Ishikawa (cell line): ENCODE results near the gene ZNF555.

Experiments used
- CEBPB ChIP-seq: IDR thresholded peaks from 2 replicates; pipeline ENCODE4 v1.6.1; 2012
- CREB1 ChIP-seq: IDR thresholded peaks from 2 replicates; pipeline ENCODE4 v1.6.1; 2012; ENCODE audit warnings: low read depth
- EGR1 ChIP-seq: IDR thresholded peaks from 2 replicates; pipeline ENCODE4 v1.6.1; 2012
- EP300 ChIP-seq: IDR thresholded peaks from 2 replicates; pipeline ENCODE4 v1.6.1; 2012; ENCODE audit warnings: borderline replicate concordance
- FOXM1 ChIP-seq: IDR thresholded peaks from 2 replicates; pipeline ENCODE4 v1.6.1; 2012; ENCODE audit warnings: low read depth, borderline replicate concordance
- MAX ChIP-seq: IDR thresholded peaks from 2 replicates; pipeline ENCODE4 v1.6.1; 2012
- NFIC ChIP-seq: IDR thresholded peaks from 2 replicates; pipeline ENCODE4 v1.6.1; 2012
- RAD21 ChIP-seq: IDR thresholded peaks from 2 replicates; pipeline ENCODE4 v1.6.1; 2012; ENCODE audit warnings: low read depth
- REST ChIP-seq: IDR thresholded peaks from 2 replicates; pipeline ENCODE4 v1.6.1; 2012; ENCODE audit warnings: low read depth, mild to moderate bottlenecking
- TAF1 ChIP-seq: IDR thresholded peaks from 2 replicates; pipeline ENCODE4 v1.6.1; 2012; ENCODE audit warnings: low read depth, mild to moderate bottlenecking
- TCF12 ChIP-seq: IDR thresholded peaks from 2 replicates; pipeline ENCODE4 v1.6.1; 2012; ENCODE audit warnings: low read depth
- TEAD4 ChIP-seq: IDR thresholded peaks from 2 replicates; pipeline ENCODE4 v1.6.1; 2012
- USF1 ChIP-seq: IDR thresholded peaks from 2 replicates; pipeline ENCODE4 v1.6.1; 2012
- YY1 ChIP-seq: IDR thresholded peaks from 2 replicates; pipeline ENCODE4 v1.6.1; 2012; ENCODE audit warnings: low read depth
- ZBTB7A ChIP-seq: IDR thresholded peaks from 2 replicates; pipeline ENCODE4 v1.6.1; 2012; ENCODE audit warnings: low read depth

The ZNF555 gene

GRCh38 chr19:2809387-2810140 is 31.7 kb upstream of the ZNF555 start:
- TF ChIP-seq REST (no peak), TEAD4 (no peak), RAD21 (no peak)

GRCh38 chr19:2810141-2811091 is 30.9 kb upstream of the ZNF555 start:
- TF ChIP-seq CEBPB (no peak), TAF1 (no peak), YY1 (no peak), TCF12 (no peak), CREB1 (no peak), RAD21 (no peak), REST (no peak), MAX (no peak), EP300 (no peak), USF1 (no peak)

DNA sequence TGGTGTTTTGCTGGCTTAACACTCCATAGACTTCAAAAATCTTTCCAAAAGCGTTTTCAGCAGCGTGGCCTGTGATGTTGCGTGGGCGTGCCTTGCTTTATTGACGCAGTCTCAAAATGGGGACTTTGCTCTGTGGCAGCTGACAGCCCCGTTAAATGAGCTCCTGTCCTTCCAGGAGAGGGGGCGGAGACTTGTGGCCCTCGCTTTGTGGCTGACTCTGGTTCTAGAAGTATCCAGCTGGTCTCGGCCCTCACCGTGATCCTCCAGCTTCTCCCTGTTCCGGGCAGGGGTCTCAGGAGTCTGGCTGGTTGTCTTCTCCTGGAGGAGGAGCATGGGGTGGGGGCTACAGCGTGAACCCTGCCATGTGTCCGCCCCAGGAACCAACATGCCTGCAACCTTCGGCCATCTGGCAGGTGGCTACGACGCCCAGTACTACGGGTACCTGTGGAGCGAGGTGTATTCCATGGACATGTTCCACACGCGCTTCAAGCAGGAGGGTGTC is 30.0 kb upstream of the ZNF555 start:
- TF ChIP-seq REST: no peak
- no peak for TF ChIP-seq MAX
- TF ChIP-seq YY1: no peak
- no peak for TF ChIP-seq TEAD4
- no peak for TF ChIP-seq NFIC
- no peak for TF ChIP-seq ZBTB7A
- no peak for TF ChIP-seq USF1
- TF ChIP-seq TCF12: no peak
- TF ChIP-seq EP300: no peak
- no peak for TF ChIP-seq FOXM1
- no peak for TF ChIP-seq TAF1
- TF ChIP-seq CEBPB: no peak
- no peak for TF ChIP-seq RAD21

DNA sequence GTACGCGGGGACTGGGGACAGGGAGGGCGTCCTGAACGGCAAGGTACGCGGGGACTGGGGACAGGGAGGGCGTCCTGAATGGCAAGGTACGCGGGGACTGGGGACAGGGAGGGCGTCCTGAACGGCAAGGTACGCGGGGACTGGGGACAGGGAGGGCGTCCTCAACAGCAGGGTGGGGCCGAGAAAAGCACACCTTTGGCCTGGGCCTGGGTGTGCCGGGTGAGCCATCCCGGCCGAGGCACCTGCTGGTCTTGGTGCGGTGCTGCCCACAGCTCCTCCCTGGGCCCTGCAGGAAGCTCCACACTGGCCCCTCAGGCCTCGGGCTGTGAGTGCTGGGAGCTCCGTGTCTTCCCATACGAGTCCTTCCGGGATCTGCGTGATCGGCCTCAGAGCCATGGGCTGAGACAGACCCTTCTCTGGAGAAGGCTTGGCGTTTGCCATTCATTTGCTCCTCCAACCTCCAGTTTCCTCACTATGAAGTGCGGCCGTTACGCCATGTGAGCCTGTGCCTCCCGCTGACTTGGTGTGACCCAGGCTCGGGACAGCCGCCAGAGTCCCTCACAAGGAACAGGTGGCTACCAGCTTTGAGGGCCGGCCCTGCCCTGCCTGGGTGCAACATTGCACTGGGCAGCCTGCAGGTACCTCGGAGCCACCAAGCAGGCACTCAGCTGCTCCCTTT is 29.4 kb upstream of the ZNF555 start:
- TF ChIP-seq MAX (no peak), USF1 (no peak), YY1 (no peak), EGR1 (no peak), RAD21 (no peak), CREB1 (no peak), NFIC (no peak), REST (no peak), TAF1 (no peak), FOXM1 (no peak)
